ENCODE results near the gene C19orf53.
A peak's percentile ranks its signal among the peaks of the same experiment; 100 is the strongest.

Gene C19orf53

DNA sequence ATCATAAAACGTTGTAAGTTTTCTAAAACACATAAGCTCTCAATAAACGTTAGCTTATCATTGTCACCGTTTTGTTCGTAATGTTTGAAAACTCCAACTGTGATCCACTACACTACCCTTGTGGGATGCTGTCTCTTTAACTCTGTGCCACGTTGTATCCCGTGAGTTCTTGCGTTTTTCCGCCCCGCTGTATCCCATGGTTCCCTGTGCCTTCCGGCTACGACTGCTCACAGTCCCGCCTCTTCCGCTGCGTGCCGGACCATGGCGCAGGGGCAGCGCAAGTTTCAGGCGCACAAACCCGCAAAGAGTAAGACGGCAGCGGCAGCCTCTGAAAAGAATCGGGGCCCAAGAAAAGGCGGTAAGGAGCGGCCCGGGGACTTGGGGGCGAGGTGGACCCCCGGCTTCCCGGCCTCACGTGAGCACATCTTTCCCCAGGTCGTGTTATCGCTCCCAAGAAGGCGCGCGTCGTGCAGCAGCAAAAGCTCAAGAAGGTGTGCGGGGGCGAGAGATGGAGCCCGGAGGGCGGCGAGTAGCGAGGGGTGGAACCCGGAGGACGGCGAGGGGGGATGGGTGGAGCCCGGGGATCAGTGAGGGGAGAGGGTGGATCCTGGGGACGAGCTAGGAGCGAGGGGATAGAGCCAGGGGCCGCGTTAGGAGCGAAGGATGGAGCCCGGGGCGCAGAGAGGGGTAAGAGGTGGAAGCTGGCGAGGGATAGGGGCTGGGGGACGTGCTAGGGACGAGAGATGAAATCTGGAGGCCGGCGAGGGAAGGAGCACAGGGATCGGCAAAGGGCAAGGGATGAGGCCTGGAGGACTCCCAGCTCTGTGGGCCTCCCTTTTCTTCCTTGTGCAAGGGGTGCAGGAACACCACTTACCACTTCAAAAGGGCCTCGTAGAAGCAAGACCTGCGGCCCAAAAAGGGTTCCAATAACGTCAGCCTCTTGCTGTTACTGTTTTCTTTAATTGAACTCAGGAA, at the start of gene C19orf53:
Gene C19orf53, plus strand, starts transcription at position 240 of the 975 bp plus-strand sequence. Its CDS starts 22 bp downstream, at position 262.
- TF ChIP-seq, protein P1, sequence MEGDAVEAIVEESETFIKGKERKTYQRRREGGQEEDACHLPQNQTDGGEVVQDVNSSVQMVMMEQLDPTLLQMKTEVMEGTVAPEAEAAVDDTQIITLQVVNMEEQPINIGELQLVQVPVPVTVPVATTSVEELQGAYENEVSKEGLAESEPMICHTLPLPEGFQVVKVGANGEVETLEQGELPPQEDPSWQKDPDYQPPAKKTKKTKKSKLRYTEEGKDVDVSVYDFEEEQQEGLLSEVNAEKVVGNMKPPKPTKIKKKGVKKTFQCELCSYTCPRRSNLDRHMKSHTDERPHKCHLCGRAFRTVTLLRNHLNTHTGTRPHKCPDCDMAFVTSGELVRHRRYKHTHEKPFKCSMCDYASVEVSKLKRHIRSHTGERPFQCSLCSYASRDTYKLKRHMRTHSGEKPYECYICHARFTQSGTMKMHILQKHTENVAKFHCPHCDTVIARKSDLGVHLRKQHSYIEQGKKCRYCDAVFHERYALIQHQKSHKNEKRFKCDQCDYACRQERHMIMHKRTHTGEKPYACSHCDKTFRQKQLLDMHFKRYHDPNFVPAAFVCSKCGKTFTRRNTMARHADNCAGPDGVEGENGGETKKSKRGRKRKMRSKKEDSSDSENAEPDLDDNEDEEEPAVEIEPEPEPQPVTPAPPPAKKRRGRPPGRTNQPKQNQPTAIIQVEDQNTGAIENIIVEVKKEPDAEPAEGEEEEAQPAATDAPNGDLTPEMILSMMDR (IDR thresholded peaks at IDR 0.05; ENCODE audit: extremely low read depth, insufficient read depth, missing control alignments), result no peak
- peak; percentile 93 for DNase-seq (ENCODE audit: low spot score)
- in situ Hi-C loops (cut with MboI; ENCODE audit: low pct_unique_long_range_greater_than_20kb, low sequenced_read_pairs, unreplicated experiment), result no loop called here

DNA sequence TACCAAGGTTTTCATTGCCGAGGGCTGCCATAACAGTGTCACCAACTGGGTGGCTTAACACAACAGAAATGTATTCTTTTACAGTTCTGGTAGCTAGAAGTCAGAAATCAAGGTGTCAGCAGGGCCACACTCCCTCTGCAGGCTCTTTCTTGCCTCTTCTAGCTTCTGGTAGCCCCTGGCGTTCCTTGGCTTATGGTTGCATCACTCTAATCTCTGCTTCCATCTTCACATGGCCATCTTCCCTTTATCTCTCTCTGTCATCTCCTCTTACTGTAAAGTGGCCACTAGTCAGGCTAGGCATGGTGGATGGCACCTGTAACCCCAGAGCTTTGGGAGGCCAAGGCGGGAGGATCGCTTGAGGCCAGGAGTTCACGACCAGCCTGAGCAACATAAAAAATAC, 47.9 kb upstream of the C19orf53 start:
- in situ Hi-C loops (cut with MboI; ENCODE audit: low pct_unique_long_range_greater_than_20kb, low sequenced_read_pairs, unreplicated experiment), result no loop called here
- DNase-seq (ENCODE audit: low spot score), result no peak
- TF ChIP-seq, protein P1 (IDR thresholded peaks at IDR 0.05; ENCODE audit: extremely low read depth, insufficient read depth, missing control alignments), result no peak

DNA sequence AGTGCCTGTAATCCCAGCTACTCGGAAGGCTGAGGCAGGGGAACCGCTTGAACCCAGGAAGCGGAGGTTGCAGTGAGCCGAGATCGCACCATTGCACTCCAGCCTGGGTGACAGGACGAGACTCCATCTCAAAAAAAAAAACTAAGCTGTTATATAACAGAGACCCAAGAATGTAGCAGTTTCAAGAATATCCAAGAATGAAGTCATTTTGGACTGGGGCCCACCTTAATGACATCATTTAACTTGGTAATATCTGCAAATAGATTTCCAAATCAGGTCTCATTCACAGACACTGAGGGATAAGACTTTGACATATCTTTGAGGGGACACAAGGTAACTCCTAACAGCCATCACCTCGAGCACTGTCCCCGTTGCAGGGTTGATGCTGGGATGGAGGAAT, 46.5 kb upstream of the C19orf53 start:
- DNase-seq (ENCODE audit: low spot score), result no peak
- TF ChIP-seq, protein P1 (IDR thresholded peaks at IDR 0.05; ENCODE audit: extremely low read depth, insufficient read depth, missing control alignments), result no peak
- in situ Hi-C loops (cut with MboI; ENCODE audit: low pct_unique_long_range_greater_than_20kb, low sequenced_read_pairs, unreplicated experiment), result no loop called here

DNA sequence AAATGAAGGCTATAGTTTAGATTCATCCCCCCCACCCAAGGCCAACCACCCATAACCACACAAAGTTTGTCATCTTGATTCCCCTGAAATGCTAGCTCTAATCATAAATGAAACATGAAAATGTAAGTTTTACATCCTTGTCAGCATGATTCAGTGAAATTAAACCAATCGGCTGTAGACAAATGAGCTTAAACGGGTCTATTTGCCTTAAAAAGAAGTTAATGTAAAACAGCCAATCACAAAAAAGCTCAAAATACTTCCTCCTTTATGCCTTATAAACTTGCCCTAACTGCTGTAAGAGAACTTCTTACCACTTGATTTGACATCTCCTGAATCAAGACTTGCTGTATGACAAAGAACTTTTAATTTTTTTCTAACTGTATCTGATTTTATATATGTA, 44.4 kb upstream of the C19orf53 start:
- DNase-seq (ENCODE audit: low spot score), result no peak
- in situ Hi-C loops (cut with MboI; ENCODE audit: low pct_unique_long_range_greater_than_20kb, low sequenced_read_pairs, unreplicated experiment), result no loop called here
- TF ChIP-seq, protein P1 (IDR thresholded peaks at IDR 0.05; ENCODE audit: extremely low read depth, insufficient read depth, missing control alignments), result no peak

DNA sequence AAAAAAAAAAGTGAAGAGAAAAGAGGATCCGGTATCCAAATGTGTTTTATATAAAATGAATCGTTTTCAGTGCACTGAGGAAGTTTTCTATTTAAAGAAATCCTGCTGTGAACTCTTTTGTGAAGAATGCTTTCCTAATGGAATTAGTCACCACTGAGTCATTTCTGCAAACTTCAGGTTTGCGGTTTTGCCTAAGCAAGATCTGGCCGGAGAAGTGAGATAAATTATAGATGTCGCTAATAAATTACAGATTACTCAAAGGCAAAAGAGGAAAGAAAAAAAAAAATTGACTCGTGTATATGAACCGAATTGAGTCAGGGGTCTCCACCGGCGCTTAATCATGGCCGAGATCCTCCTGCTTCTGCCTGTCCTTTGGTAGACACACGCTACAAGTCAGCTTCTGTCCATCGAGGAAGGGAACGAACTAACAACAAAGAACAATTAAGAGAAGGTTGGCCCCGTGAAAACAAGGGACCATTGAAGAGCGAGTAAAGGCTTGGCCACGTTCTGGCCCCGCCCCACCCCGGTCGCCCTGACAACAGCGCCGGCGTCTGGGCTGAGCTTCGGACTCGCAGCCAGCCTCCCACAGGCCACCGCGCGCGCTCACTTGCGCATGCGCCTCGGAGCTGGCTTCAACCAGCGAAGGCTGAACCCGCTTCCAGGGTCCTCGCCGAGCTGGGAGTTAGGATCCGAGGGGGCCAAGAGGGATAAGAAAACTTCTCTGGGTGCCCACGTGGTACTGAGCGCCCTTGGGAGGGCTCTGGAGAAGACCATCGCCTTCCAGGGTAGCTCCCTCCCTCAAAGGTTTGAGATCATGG, 42.9 kb upstream of the C19orf53 start:
- in situ Hi-C loops (cut with MboI; ENCODE audit: low pct_unique_long_range_greater_than_20kb, low sequenced_read_pairs, unreplicated experiment), result no loop called here

DNA sequence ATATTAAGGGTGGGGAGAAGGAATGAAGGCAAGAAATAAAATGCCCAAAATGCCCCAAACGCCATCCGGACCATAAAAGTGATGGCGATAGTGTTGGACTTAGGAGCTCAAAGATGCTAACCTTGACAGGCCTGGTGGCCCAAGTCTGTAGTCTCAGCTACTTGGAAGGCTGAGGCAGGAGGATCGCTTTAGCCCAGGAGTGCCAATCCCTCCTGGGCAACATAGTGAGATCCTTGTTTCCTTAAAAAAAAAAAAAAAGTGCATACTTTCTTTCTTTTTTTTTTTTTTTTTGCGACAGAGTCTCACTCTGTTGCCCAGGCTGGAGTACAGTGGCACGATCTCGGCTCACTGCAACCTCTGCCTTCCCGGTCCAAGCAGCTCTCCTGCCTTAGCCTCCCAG, 41.9 kb upstream of the C19orf53 start:
- DNase-seq (ENCODE audit: low spot score), result no peak
- in situ Hi-C loops (cut with MboI; ENCODE audit: low pct_unique_long_range_greater_than_20kb, low sequenced_read_pairs, unreplicated experiment), result no loop called here

More for the DNA sequence above, 42.9 kb upstream of the C19orf53 start:
- peak; percentile 98 for DNase-seq (ENCODE audit: low spot score)
- TF ChIP-seq, protein P1 (IDR thresholded peaks at IDR 0.05; ENCODE audit: extremely low read depth, insufficient read depth, missing control alignments), result no peak

More for the DNA sequence above, 41.9 kb upstream of the C19orf53 start:
- TF ChIP-seq, protein P1 (IDR thresholded peaks at IDR 0.05; ENCODE audit: extremely low read depth, insufficient read depth, missing control alignments), result no peak
